Transverse colon (tissue), 4 donors: Measurements from ENCODE around the gene CALML4.

Experiments used
- CTCF ChIP-seq, 5 experiments: fragments of 200-600 bp in 3 of 5; fragments of 450-650 bp in 2 of 5; sonication (generic) in 3 of 5; IDR thresholded peaks; 1 replicate in 2 of 5; 2 replicates in 3 of 5; pipeline ENCODE4 v1.5.1; 2016 to 2017; ENCODE audit warnings: antibody characterized with exemption in 5 of 5, inconsistent platforms in 3 of 5, mild to moderate bottlenecking in 2 of 5, moderate library complexity in 1 of 5
- POLR2A ChIP-seq: fragments of 450-650 bp; IDR thresholded peaks from one replicate; pipeline ENCODE4 v1.6.1; 2016; ENCODE audit warnings: antibody characterized with exemption, mild to moderate bottlenecking, moderate library complexity
- POLR2AphosphoS5 ChIP-seq, 3 donors: sonication (generic); formaldehyde crosslinking; IDR thresholded peaks; one replicate each; pipeline ENCODE4 v1.6.1; 2016; ENCODE audit warnings: antibody characterized with exemption in 3 of 3

GRCh38 chr15:68175526-68175925 lies 29.6 kb downstream of the CALML4 start:
- TF ChIP-seq CTCF (IDR thresholded peaks at IDR 0.05) = no peak
- TF ChIP-seq POLR2A = no peak
- no peak for TF ChIP-seq POLR2AphosphoS5 (IDR thresholded peaks at IDR 0.05)
